SK-N-MC (cell line): ENCODE measurements around the gene BLID.

Source experiments
- DNase-seq: peaks from one replicate; pipeline ENCODE4 v3.0.0-alpha.2; 2011; ENCODE audit warnings: low read depth, low spot score
- H3K27ac ChIP-seq: fragments of 200-600 bp; sonication (generic); 2 replicates; pipeline ENCODE4 v1.5.1; 2016; ENCODE audit warnings: mixed run types
- H3K36me3 ChIP-seq: fragments of 200-600 bp; sonication (generic); 2 replicates; pipeline ENCODE4 v1.6.1; 2017; ENCODE audit warnings: antibody characterized with exemption, low read length, mixed read lengths; ENCODE audit not compliant: insufficient read depth
- H3K4me3 ChIP-seq: fragments of 200-600 bp; sonication (generic); 2 replicates; pipeline ENCODE4 v1.5.1; 2016
- H3K9ac ChIP-seq: fragments of 200-600 bp; sonication (generic); 2 replicates; pipeline ENCODE4 v1.8.0; 2017; ENCODE audit warnings: mixed run types, mixed read lengths; ENCODE audit not compliant: insufficient read length
- H3K9me3 ChIP-seq: fragments of 200-600 bp; sonication (generic); 2 replicates; pipeline ENCODE4 v1.6.1; 2017; ENCODE audit warnings: low read depth, mild to moderate bottlenecking, antibody characterized with exemption, low read length, moderate library complexity, mixed read lengths
- EZH2 ChIP-seq: fragments of 200-600 bp; sonication (generic); IDR thresholded peaks from one replicate; pipeline ENCODE4 v1.6.1; 2017; ENCODE audit warnings: antibody characterized with exemption
- FOXP2 ChIP-seq: optimal IDR thresholded peaks from 2 replicates; pipeline ENCODE3; 2011; ENCODE audit warnings: mild to moderate bottlenecking, moderate library complexity; ENCODE audit not compliant: insufficient read depth; ENCODE audit errors: extremely low read length, control extremely low read depth
- POLR2AphosphoS5 ChIP-seq: IDR thresholded peaks from 2 replicates; pipeline ENCODE4 v1.6.1; 2012; ENCODE audit warnings: mild to moderate bottlenecking, low read depth, low read length, borderline replicate concordance

BLID gene

GRCh38 chr11:122068141-122068540 is 47.9 kb downstream of the BLID start:
- Histone ChIP-seq H3K9ac (no peak overlapping the region), H3K27ac (no peak overlapping the region), H3K4me3 (no peak overlapping the region), H3K9me3 (no peaks in the 10 kb centered on the region), H3K36me3 (no peaks in the 10 kb centered on the region)
- TF ChIP-seq EZH2 (no peak), POLR2AphosphoS5 (no peak), FOXP2 (no peak)
- DNase-seq = no peak
